GM23338 (cell line): ENCODE data around the gene CD86. TPM values are rescaled to one million over a fixed set of nuclear protein-coding genes. Genes with fewer than 3 reads are reported as not detected.

Experiments
- ATAC-seq: fragments of 200-7000 bp; cut with Tn5 transposase; 3 replicates; pipeline ENCODE4 v1.9.1; 2020
- DNase-seq: peaks from one replicate; pipeline ENCODE4 v3.0.0-alpha.2; 2015; ENCODE audit warnings: low spot score
- H2AFZ ChIP-seq: fragments of 200-600 bp; sonication (generic); 2 replicates; pipeline ENCODE4 v1.8.0; 2016; ENCODE audit warnings: antibody characterized with exemption, mild to moderate bottlenecking, moderate library complexity
- H3F3A ChIP-seq: fragments of 200-600 bp; sonication (generic); replicated peaks from 2 replicates; pipeline ENCODE4 v1.8.0; 2017; ENCODE audit warnings: antibody characterized with exemption, mixed run types, low read depth
- H3K27ac ChIP-seq: fragments of 200-600 bp; sonication (generic); 2 replicates; pipeline ENCODE4 v1.6.1; 2016; ENCODE audit warnings: low read depth
- H3K27me3 ChIP-seq: fragments of 200-600 bp; sonication (generic); 2 replicates; pipeline ENCODE4 v1.8.0; 2016; ENCODE audit warnings: mild to moderate bottlenecking, mixed run types, moderate library complexity; ENCODE audit not compliant: insufficient read depth
- H3K36me3 ChIP-seq: fragments of 200-600 bp; sonication (generic); 2 replicates; pipeline ENCODE4 v1.8.0; 2016; ENCODE audit warnings: mild to moderate bottlenecking; ENCODE audit not compliant: insufficient read depth
- H3K4me1 ChIP-seq: fragments of 200-600 bp; sonication (generic); 2 replicates; pipeline ENCODE4 v1.8.0; 2016; ENCODE audit warnings: mild to moderate bottlenecking, moderate library complexity; ENCODE audit not compliant: insufficient read depth
- H3K4me2 ChIP-seq: fragments of 200-600 bp; sonication (generic); 2 replicates; pipeline ENCODE4 v1.7.1; 2017; ENCODE audit warnings: mixed run types
- H3K4me3 ChIP-seq: fragments of 200-600 bp; sonication (generic); 2 replicates; pipeline ENCODE4 v1.6.1; 2016; ENCODE audit warnings: mixed run types
- H3K79me2 ChIP-seq: fragments of 200-600 bp; sonication (generic); replicated peaks from 2 replicates; pipeline ENCODE4 v1.8.0; 2017; ENCODE audit warnings: mild to moderate bottlenecking; ENCODE audit not compliant: insufficient read depth
- H3K9me2 ChIP-seq: fragments of 200-600 bp; sonication (generic); 2 replicates; pipeline ENCODE4 v1.8.0; 2017; ENCODE audit not compliant: insufficient read depth
- H4K20me1 ChIP-seq: fragments of 200-600 bp; sonication (generic); replicated peaks from 2 replicates; pipeline ENCODE4 v1.8.0; 2017; ENCODE audit warnings: mild to moderate bottlenecking; ENCODE audit not compliant: insufficient read depth
- H3K27ac Mint-ChIP-seq: 2 replicates; pipeline ENCODE4 v1.8.0; 2020; ENCODE audit warnings: inconsistent platforms, mild to moderate bottlenecking, moderate library complexity, mixed read lengths
- H3K27me3 Mint-ChIP-seq: 3 replicates; pipeline ENCODE4 v1.8.0; 2022; ENCODE audit warnings: low read depth, mild to moderate bottlenecking, moderate library complexity, mixed read lengths, inconsistent platforms; ENCODE audit not compliant: insufficient read depth, poor library complexity
- H3K36me3 Mint-ChIP-seq: 3 replicates; pipeline ENCODE4 v1.8.0; 2021; ENCODE audit warnings: low read depth, mild to moderate bottlenecking, inconsistent platforms, moderate library complexity, mixed read lengths
- H3K4me1 Mint-ChIP-seq: 3 replicates; pipeline ENCODE4 v1.8.0; 2020; ENCODE audit warnings: mild to moderate bottlenecking, inconsistent platforms, mixed read lengths
- H3K4me3 Mint-ChIP-seq: 3 replicates; pipeline ENCODE4 v1.8.0; 2021; ENCODE audit warnings: moderate library complexity, mild to moderate bottlenecking, inconsistent platforms, mixed read lengths
- H3K9me3 Mint-ChIP-seq: 3 replicates; pipeline ENCODE4 v1.8.0; 2020; ENCODE audit warnings: moderate library complexity, mild to moderate bottlenecking, inconsistent platforms, mixed read lengths
- CREB1 ChIP-seq: fragments of 250-450 bp; sonication (Bioruptor Pico); IDR thresholded peaks from 2 replicates; pipeline ENCODE4 v1.5.0; 2020; ENCODE audit warnings: low read depth, mild to moderate bottlenecking, moderate library complexity
- ETS1 ChIP-seq: IDR thresholded peaks from 2 replicates; pipeline ENCODE4 v1.6.1; 2016; ENCODE audit warnings: antibody characterized with exemption
- EZH2 ChIP-seq: fragments of 200-600 bp; sonication (generic); IDR thresholded peaks from one replicate; pipeline ENCODE4 v1.8.0; 2017; ENCODE audit warnings: antibody characterized with exemption, mild to moderate bottlenecking, low read depth; ENCODE audit not compliant: unreplicated experiment
- EZH2phosphoT487 ChIP-seq: fragments of 200-600 bp; sonication (generic); IDR thresholded peaks from one replicate; pipeline ENCODE4 v1.8.1; 2018; ENCODE audit warnings: antibody characterized with exemption; ENCODE audit not compliant: unreplicated experiment
- JUNB ChIP-seq: IDR thresholded peaks from one replicate; pipeline ENCODE4 v1.6.1; 2016; ENCODE audit warnings: antibody characterized with exemption; ENCODE audit not compliant: unreplicated experiment
- NANOG ChIP-seq: IDR thresholded peaks from 2 replicates; pipeline ENCODE4 v1.6.1; 2016; ENCODE audit warnings: antibody characterized with exemption, borderline replicate concordance
- POLR2AphosphoS5 ChIP-seq: IDR thresholded peaks from 2 replicates; pipeline ENCODE4 v1.6.1; 2016; ENCODE audit warnings: antibody characterized with exemption, low read depth
- REST ChIP-seq: IDR thresholded peaks from one replicate; pipeline ENCODE4 v1.6.1; 2018; ENCODE audit warnings: antibody characterized with exemption; ENCODE audit not compliant: unreplicated experiment
- STAT1 ChIP-seq: IDR thresholded peaks from one replicate; pipeline ENCODE4 v1.6.1; 2016; ENCODE audit warnings: antibody characterized with exemption; ENCODE audit not compliant: unreplicated experiment
- polyA plus RNA-seq: library from polyadenylated mRNA; unstranded; fragments of >200 nt; fragmentation: Nextera tagmentation; extraction: Ambion mirVana; gene quantifications from 2 replicates; pipeline ENCODE4 v1.2.1, GENCODE V29; 2016
- total RNA-seq: library from RNA; depleted of rRNA; stranded (reverse); fragments of >200 nt; shearing (Covaris generic); gene quantifications from 2 replicates; pipeline ENCODE4 v1.2.3, GENCODE V29; 2014
- TF ChIP-seq, protein P1 (sequence below): fragments of 250-450 bp; sonication (Bioruptor Pico); IDR thresholded peaks from 2 replicates; pipeline ENCODE4 v1.5.0; 2020; ENCODE audit warnings: mild to moderate bottlenecking, moderate library complexity

Gene CD86
- total and polyA plus RNA-seq, 2 experiments from 2014 or later = 0.97 TPM; not detected in 1

- no peak overlapping the region for H3K4me2 ChIP-seq
- H3K36me3 ChIP-seq = no peaks in the 10 kb centered on the region
- no peak for ATAC-seq
- Mint-ChIP-seq H3K27ac (no peak overlapping the region), H3K4me1 (peaks cover 8% of the 10 kb centered on the region), H3K36me3 (no peaks in the 10 kb centered on the region), H3K27me3 (no peaks in the 10 kb centered on the region), H3K4me3 (no peak overlapping the region), H3K9me3 (0 out of 3 replicates have a peak, but pooled peaks cover under 1% of the 10 kb centered on the region)
- H3K9me2 ChIP-seq = 0 out of 2 replicates have a peak, but pooled peaks cover 4% of the 10 kb centered on the region
- no peaks in the 10 kb centered on the region for H3K79me2 ChIP-seq
- DNase-seq = no peak
- no peaks in the 10 kb centered on the region for H4K20me1 ChIP-seq
- no peak overlapping the region for H2AFZ ChIP-seq
- H3K4me3 ChIP-seq = no peak overlapping the region
- no peak overlapping the region for H3K27ac ChIP-seq
- no peaks in the 10 kb centered on the region for H3K4me1 ChIP-seq
- H3K27me3 ChIP-seq = no peaks in the 10 kb centered on the region
- H3F3A ChIP-seq = no peaks in the 10 kb centered on the region
- TF ChIP-seq REST (no peak), NANOG (no peak), JUNB (no peak), EZH2 (no peak)
Observed at GRCh38 chr3:122105626-122106025, 50.5 kb downstream of the CD86 start.

- Mint-ChIP-seq H3K4me3 (no peak overlapping the region), H3K4me1 (peaks cover under 1% of the 10 kb centered on the region; the same call in 1 of the 3 replicates), H3K27ac (no peak overlapping the region), H3K27me3 (no peaks in the 10 kb centered on the region), H3K36me3 (no peaks in the 10 kb centered on the region), H3K9me3 (peaks cover 7% of the 10 kb centered on the region)
- Histone ChIP-seq H3K9me2 (0 out of 2 replicates have a peak, but pooled peaks cover 4% of the 10 kb centered on the region), H3K36me3 (no peaks in the 10 kb centered on the region), H3K27ac (no peak overlapping the region), H3K4me2 (no peak overlapping the region), H3K4me1 (no peaks in the 10 kb centered on the region), H2AFZ (no peak overlapping the region), H3F3A (no peaks in the 10 kb centered on the region), H4K20me1 (no peaks in the 10 kb centered on the region), H3K27me3 (no peaks in the 10 kb centered on the region), H3K4me3 (no peak overlapping the region), H3K79me2 (no peaks in the 10 kb centered on the region)
- DNase-seq = no peak
- no peak for ATAC-seq
- TF ChIP-seq ETS1 (no peak), NANOG (no peak), CREB1 (CRISPR knock-in tag) (no peak), EZH2phosphoT487 (no peak), POLR2AphosphoS5 (no peak), STAT1 (no peak)
- TF ChIP-seq, protein P1, sequence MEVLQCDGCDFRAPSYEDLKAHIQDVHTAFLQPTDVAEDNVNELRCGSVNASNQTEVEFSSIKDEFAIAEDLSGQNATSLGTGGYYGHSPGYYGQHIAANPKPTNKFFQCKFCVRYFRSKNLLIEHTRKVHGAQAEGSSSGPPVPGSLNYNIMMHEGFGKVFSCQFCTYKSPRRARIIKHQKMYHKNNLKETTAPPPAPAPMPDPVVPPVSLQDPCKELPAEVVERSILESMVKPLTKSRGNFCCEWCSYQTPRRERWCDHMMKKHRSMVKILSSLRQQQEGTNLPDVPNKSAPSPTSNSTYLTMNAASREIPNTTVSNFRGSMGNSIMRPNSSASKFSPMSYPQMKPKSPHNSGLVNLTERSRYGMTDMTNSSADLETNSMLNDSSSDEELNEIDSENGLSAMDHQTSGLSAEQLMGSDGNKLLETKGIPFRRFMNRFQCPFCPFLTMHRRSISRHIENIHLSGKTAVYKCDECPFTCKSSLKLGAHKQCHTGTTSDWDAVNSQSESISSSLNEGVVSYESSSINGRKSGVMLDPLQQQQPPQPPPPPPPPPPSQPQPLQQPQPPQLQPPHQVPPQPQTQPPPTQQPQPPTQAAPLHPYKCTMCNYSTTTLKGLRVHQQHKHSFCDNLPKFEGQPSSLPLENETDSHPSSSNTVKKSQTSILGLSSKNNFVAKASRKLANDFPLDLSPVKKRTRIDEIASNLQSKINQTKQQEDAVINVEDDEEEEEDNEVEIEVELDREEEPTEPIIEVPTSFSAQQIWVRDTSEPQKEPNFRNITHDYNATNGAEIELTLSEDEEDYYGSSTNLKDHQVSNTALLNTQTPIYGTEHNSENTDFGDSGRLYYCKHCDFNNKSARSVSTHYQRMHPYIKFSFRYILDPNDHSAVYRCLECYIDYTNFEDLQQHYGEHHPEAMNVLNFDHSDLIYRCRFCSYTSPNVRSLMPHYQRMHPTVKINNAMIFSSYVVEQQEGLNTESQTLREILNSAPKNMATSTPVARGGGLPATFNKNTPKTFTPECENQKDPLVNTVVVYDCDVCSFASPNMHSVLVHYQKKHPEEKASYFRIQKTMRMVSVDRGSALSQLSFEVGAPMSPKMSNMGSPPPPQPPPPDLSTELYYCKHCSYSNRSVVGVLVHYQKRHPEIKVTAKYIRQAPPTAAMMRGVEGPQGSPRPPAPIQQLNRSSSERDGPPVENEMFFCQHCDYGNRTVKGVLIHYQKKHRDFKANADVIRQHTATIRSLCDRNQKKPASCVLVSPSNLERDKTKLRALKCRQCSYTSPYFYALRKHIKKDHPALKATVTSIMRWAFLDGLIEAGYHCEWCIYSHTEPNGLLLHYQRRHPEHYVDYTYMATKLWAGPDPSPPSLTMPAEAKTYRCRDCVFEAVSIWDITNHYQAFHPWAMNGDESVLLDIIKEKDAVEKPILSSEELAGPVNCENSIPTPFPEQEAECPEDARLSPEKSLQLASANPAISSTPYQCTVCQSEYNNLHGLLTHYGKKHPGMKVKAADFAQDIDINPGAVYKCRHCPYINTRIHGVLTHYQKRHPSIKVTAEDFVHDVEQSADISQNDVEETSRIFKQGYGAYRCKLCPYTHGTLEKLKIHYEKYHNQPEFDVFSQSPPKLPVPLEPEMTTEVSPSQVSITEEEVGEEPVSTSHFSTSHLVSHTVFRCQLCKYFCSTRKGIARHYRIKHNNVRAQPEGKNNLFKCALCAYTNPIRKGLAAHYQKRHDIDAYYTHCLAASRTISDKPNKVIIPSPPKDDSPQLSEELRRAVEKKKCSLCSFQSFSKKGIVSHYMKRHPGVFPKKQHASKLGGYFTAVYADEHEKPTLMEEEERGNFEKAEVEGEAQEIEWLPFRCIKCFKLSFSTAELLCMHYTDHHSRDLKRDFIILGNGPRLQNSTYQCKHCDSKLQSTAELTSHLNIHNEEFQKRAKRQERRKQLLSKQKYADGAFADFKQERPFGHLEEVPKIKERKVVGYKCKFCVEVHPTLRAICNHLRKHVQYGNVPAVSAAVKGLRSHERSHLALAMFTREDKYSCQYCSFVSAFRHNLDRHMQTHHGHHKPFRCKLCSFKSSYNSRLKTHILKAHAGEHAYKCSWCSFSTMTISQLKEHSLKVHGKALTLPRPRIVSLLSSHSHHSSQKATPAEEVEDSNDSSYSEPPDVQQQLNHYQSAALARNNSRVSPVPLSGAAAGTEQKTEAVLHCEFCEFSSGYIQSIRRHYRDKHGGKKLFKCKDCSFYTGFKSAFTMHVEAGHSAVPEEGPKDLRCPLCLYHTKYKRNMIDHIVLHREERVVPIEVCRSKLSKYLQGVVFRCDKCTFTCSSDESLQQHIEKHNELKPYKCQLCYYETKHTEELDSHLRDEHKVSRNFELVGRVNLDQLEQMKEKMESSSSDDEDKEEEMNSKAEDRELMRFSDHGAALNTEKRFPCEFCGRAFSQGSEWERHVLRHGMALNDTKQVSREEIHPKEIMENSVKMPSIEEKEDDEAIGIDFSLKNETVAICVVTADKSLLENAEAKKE (CRISPR knock-in tag) = no peak
Observed at GRCh38 chr3:122107171-122107570, 52.0 kb downstream of the CD86 start.
